Right ventricle myocardium inferior (tissue), 1 donor: ENCODE results near the gene USP32. TPM values are rescaled to one million over a fixed set of nuclear protein-coding genes. Genes with fewer than 3 reads are reported as not detected.
"Not testable (repeated sequence)": the region's sequence is repeated elsewhere in the genome, so short reads cannot be mapped to it uniquely, and the experiment has no call there.

Source experiments
- ATAC-seq: fragments of 200-7000 bp; cut with Tn5 transposase; one replicate; pipeline ENCODE4 v1.9.1; 2020; ENCODE audit warnings: mild to moderate bottlenecking, moderate library complexity
- DNase-seq: peaks from one replicate; pipeline ENCODE4 v3.0.0; 2021; ENCODE audit errors: missing footprints
- intact Hi-C: fragments of 100-400 bp; cut with DNase I; formaldehyde crosslinking; loops from one replicate; pipeline ENCODE4 v1.11.0; 2022
- total RNA-seq: library from RNA; stranded (reverse); fragmentation: NEBNext Ultra II Directional; extraction: Animal tissue kit (Norgen Biotek cat#: 25700); gene quantifications from one replicate; pipeline ENCODE4 v1.2.1, GENCODE V29; 2021
- donor health status: DM: no; HTN: yes; CAD: no; lungs with severe emphysema.

Gene USP32
- total RNA-seq, 1 donor from 2014 or later = 32.2 TPM

GRCh38 chr17:60321336-60322055 lies 70.4 kb downstream of the USP32 start:
- intact Hi-C loops = no loop called here
- DNase-seq (no peak), ATAC-seq (no peak)

- intact Hi-C loops = no loop called here
- DNase-seq (no peak), ATAC-seq (no peak)
Measured at GRCh38 chr17:60318830-60319229, 73.1 kb downstream of the USP32 start.

DNA sequence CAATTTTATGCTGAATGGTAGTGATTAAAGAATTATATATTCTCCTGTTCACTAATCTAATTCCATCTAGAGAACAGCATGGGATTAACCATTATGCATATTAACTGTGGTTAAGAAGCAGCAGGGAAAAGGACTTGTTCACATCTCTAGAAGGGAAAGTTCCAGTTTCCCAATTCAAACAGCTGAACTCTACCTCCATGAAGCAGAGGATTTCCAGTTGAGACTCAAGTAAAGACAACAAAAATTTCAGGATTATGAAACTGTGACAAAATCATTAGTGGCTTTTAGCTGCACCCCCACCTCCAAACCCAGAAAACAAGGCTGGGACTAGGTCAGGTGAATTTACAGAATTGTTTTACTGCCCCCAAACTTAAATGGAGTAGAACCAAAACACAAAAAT lies 73.6 kb downstream of the USP32 start:
- ATAC-seq (no peak), DNase-seq (no peak)
- intact Hi-C loops = no loop called here

- DNase-seq = no peak
- intact Hi-C loops = no loop called here
- ATAC-seq = no peak
Measured at GRCh38 chr17:60315650-60316049, 76.3 kb downstream of the USP32 start.

GRCh38 chr17:60314900-60315299 lies 77.0 kb downstream of the USP32 start:
- intact Hi-C loops, ATAC-seq: not testable (repeated sequence)

DNA sequence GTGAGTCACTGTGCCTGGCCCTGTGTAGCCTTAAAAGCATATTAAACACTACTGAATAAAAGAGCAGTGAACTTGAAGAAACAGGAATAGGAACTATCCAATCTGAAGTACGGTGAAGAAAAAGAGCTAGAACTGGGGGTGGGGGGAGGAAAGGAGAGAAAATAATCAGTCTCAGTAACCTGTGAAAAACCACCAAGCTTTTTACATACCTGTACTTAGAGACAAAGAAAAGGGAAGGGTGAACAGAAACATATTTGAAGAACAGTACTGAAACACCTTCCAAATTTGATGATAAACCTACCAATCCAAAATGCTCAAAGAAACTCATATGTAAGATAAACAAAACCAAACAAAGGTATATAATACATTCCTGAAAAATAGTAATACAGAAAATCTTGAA lies 77.5 kb downstream of the USP32 start:
- DNase-seq = no peak
- intact Hi-C loops = no loop called here
- no peak for ATAC-seq

More at GRCh38 chr17:60314900-60315299, 77.0 kb downstream of the USP32 start:
- DNase-seq = not testable (repeated sequence)

GRCh38 chr17:60311936-60312335 lies 80.0 kb downstream of the USP32 start:
- ATAC-seq (no peak), DNase-seq (no peak)
- intact Hi-C loops = no loop called here

DNA sequence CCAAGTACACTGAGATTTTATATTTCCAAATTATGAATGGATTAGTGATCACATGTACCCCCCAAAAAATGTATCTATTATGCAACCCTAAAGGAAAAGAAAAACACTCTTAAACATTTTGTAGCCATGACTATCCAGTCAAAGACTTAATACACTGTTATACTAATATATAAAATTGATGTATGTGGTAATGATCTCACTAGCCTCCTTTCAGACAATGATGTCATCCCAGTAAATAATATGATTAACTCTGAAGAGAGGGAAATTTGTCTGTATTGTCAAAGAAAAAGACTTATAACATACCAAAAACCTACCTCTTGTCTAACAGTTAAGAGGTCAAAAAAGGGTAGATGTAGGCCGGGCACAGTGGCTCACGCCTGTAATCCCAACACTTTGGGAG lies 80.7 kb downstream of the USP32 start:
- DNase-seq (no peak), ATAC-seq (no peak)
- intact Hi-C loops = no loop called here

DNA sequence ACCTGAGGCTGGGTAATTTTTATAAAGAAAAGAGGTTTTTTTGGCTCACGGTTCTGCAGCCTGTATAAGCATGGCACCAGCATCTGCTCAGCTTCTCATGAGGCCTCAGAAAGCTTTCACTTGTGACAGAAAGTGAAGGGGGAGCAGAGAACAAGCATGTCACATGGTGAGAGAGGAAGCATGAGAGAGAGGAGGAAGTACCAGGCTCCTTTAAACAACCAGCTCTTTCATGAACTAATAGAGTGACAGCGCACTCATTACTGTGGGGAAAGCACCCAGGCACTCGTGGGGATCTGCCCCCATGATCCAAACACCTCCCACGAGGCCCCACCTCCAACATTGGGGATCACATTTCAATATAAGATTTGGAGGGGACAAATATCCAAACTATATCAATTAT lies 86.8 kb downstream of the USP32 start:
- intact Hi-C loops = no loop called here
- ATAC-seq = peak; percentile 42
- DNase-seq = peak; percentile 69

DNA sequence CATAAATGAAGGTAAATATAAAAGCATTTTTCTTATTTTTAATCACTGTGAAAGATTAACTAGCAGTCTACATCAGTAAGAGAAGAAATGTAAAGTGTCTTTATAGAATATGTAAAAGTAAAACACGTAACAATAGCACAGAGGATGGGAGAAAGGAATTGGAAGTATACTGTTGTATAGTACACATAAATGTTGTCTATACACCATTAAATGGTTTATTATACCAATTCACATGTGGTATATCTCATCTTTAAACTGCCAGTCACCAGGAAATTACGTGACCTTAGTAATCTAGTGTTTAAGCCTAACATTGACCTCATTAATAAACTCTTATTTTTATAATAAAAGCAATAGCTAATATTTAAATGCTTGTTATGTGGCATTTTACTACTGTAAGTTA lies 87.4 kb downstream of the USP32 start:
- ATAC-seq (no peak), DNase-seq (no peak)
- intact Hi-C loops = no loop called here

DNA sequence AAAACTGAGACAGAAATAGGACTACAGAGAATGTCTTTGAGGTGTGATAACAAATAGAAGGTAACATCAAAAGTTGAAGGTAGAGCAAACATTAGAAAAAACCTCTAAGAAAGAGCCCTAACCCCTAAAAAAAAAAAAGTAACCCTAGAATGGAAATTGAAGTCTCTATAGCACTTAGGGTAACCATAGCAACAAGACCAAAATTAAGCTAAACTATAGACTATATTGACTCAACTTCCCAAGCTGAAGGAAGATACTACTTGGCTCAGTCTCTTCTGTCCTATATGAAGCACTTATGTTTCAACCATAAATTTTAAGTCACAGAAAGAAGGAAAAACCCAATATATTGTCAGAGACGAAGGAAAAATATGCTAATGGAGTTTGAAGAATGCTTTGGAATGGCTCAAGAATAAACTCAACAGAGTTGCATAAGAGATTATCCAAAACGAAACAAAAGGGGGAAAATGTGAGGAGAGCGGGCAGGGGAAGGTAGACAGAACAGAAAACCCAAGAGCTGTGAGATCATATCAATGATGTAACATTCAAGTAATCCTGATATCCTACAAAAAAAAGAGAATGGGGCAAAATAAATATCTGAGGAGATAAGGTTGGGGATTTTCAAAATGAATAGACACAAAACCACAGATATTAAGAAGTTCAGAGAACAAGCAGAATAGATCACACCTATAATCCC lies 88.4 kb downstream of the USP32 start:
- ATAC-seq = no peak
- no peak for DNase-seq
- intact Hi-C loops = no loop called here

GRCh38 chr17:60301649-60302048 lies 90.3 kb downstream of the USP32 start:
- no peak for ATAC-seq
- intact Hi-C loops = no loop called here
- no peak for DNase-seq

DNA sequence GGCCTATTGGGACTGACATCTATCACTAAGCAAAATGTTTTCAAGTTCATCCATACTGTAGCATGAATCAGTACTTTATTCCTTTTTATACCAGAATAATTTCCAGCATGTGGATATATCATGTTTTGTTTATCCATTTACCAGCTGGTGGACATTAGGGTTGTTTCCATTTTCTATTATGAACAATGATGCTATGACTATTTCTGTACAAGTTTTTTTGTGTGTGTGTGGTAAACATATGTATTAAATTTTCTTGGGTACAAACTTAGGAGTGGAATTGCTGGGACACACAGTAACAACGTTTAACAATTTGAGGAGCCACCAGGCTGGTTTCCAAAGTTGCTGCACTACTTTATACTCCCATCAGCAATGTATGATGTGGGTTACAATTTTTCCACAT lies 91.0 kb downstream of the USP32 start:
- intact Hi-C loops = no loop called here
- ATAC-seq = no peak
- DNase-seq = no peak

- ATAC-seq (no peak), DNase-seq (no peak)
- intact Hi-C loops = no loop called here
Measured at GRCh38 chr17:60300011-60300410, 91.9 kb downstream of the USP32 start.

DNA sequence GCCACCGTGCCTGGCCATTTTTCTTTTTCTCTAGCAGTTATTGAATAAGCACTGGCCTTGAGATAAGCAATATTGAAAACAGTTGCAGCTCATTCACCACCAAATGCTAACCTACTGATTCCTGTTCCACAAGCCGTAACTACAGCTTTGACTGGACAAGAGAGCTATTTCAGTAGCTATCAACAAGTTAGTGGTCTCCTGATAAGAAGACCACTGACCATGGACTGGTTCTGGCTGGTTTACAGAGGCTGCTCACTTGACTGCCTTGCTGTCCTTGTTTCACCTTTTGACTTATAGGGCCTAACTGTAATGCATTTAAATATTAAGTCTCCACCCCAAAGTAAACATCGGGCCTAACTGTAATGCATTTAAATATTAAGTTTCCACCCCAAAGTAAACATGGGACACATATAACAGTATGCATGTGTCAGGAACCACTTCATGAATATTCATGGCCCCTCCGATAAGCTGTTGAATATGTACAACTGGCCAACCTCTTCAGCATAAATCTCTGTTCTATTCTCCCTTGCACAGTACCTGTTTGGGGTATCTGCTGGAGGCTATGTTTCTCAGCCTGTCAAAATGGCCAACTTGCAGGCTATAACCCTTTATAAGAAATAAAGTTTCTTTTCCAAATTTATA lies 94.1 kb downstream of the USP32 start:
- ATAC-seq (no peak), DNase-seq (no peak)
- intact Hi-C loops = no loop called here

- intact Hi-C loops = no loop called here
- DNase-seq (no peak), ATAC-seq (no peak)
Measured at GRCh38 chr17:60296177-60296576, 95.8 kb downstream of the USP32 start.

DNA sequence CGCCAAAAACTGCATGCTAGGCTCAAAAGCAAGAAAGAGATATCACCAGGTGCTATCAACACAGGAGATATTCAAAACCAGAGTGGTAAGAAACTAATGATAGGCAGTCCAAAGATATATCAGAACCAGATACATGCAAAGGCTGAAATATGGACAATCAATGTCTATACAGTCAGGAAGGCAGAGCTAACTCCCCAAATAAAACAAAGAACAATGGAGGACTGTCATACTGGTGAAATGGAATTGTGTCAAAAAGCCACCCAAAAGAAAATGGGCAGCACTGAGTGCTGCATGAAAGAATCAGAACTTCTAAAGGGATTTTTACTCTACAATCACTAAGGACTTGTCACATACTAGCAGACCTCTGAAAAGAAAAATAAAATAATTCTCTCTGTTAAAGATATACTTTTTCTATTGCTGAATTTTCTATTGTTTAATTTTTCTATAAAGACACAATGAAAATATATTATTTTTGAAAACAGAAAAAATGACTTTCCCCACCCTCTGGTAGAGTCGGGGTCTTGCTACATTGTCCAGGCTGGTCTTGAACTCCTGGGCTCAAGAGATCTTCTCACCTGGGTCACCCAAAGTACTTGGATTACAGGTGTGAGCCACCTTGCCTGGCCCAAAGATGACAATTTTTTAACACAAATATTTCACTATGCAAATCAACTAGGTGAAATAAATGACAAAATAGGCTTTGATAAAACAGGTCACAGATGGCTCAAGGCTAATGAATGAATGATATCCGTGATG lies 98.2 kb downstream of the USP32 start:
- intact Hi-C loops = no loop called here
- ATAC-seq = no peak

GRCh38 chr17:60292697-60293096 lies 99.2 kb downstream of the USP32 start:
- DNase-seq = no peak
- no peak for ATAC-seq

More for the DNA sequence above, 98.2 kb downstream of the USP32 start:
- no peak for DNase-seq

GRCh38 chr17:60284709-60285108 lies 107.2 kb downstream of the USP32 start:
- DNase-seq (no peak), ATAC-seq (no peak)
- intact Hi-C loops = no loop called here

More at GRCh38 chr17:60292697-60293096, 99.2 kb downstream of the USP32 start:
- intact Hi-C loops = no loop called here
